ENCODE measurements around the gene PTPRT. TPM values are rescaled to one million over a fixed set of nuclear protein-coding genes. Genes with fewer than 3 reads are reported as not detected.

PTPRT gene
- total and polyA plus RNA-seq, 2 of the 13 experiments (the other 11 are each of a cell fraction or from before 2014, with no cell fraction given): under 0.01 to 0.09 TPM

- H3K4me2 ChIP-seq (ENCODE audit: low read depth, low read length): no peak overlapping the region
- no peaks in the 10 kb centered on the region for H4K20me1 ChIP-seq (ENCODE audit: insufficient read depth, low read length)
- no peak overlapping the region for H3K4me3 ChIP-seq (replicated peaks in 1 of 3; ENCODE audit: insufficient read depth in 1 of 3, low read depth in 2 of 3, low read length in 3 of 3)
- no TSS peak for BruUV-seq (replicated peaks)
- ATAC-seq: no peak
- 0% methylated on average over 3 of the region's 3 CpGs for WGBS (ENCODE audit: low lambda C conversion rate)
- CTCF ChIA-PET (ENCODE audit: low intra/inter-chr PET ratio, low total read pairs): no interaction called here
- no peak overlapping the region for H2AFZ ChIP-seq (ENCODE audit: low read length)
- no peaks in the 10 kb centered on the region for H3K36me3 ChIP-seq (replicated peaks in 1 of 2; ENCODE audit: control insufficient read depth in 1 of 2, insufficient read depth in 2 of 2, low read length in 2 of 2)
- H3K27ac ChIP-seq (ENCODE audit: extremely low read length, insufficient read depth, low read length): no peak overlapping the region
- H3K9me3 ChIP-seq (ENCODE audit: low read length): 0 out of 2 replicates have a peak, but pooled peaks cover 4% of the 10 kb centered on the region
- no peaks in the 10 kb centered on the region for H3K4me1 ChIP-seq (ENCODE audit: insufficient read depth, low read length)
- FAIRE-seq: no peak
- H3K9ac ChIP-seq (ENCODE audit: insufficient read depth, low read depth, low read length): no peak overlapping the region
- TF ChIP-seq CREB1 (IDR thresholded peaks at IDR 0.05): peak; percentile 90
- no peak for TF ChIP-seq CREB1 (CRISPR knock-in tag; IDR thresholded peaks at IDR 0.05)
- TF ChIP-seq, protein P1, sequence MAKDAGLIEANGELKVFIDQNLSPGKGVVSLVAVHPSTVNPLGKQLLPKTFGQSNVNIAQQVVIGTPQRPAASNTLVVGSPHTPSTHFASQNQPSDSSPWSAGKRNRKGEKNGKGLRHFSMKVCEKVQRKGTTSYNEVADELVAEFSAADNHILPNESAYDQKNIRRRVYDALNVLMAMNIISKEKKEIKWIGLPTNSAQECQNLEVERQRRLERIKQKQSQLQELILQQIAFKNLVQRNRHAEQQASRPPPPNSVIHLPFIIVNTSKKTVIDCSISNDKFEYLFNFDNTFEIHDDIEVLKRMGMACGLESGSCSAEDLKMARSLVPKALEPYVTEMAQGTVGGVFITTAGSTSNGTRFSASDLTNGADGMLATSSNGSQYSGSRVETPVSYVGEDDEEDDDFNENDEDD (CRISPR knock-in tag; IDR thresholded peaks at IDR 0.05; ENCODE audit: borderline replicate concordance): no peak
- no peak for DNase-seq (ENCODE audit: low spot score)
- intact Hi-C loops (cut with micrococcal nuclease; ENCODE audit: unreplicated experiment) (no loop called here), in situ Hi-C loops (cut with HindIII; ENCODE audit: extremely low pct_ligation_motif_present, low pct_unique_long_range_greater_than_20kb) (no loop called here)
- H3K27me3 ChIP-seq (ENCODE audit: control insufficient read depth in 1 of 2, insufficient read depth in 2 of 2, low read length in 2 of 2): no peaks in the 10 kb centered on the region
- H3K79me2 ChIP-seq (ENCODE audit: insufficient read depth, low read length): no peaks in the 10 kb centered on the region
- POLR2A ChIA-PET: no interaction called here
Observed at GRCh38 chr20:42594659-42595058, 595.0 kb downstream of the PTPRT start.

DNA sequence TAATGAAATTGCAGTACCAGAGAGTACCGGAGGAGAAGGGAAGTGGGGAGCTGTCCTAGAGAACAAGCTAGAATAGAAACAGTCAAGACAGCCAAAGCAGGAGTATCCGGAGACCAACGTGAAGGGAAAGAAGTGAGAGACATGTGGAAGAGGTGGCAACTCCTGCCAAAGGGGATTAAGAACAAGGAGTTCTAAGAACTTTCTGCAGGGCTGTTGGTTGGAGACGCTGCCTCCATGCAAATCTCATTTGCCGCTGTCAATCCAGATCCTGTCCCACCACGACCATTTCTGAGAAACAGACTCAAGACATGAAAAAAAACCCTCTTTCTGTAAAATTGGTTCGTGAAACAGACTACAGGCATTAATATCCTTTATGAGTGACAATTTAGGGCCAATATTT is 595.7 kb downstream of the PTPRT start:
- 15% methylated on average over 7 of the region's 7 CpGs for WGBS (ENCODE audit: low lambda C conversion rate)
- no peaks in the 10 kb centered on the region for H3K4me1 ChIP-seq (ENCODE audit: insufficient read depth, low read length)
- no peak overlapping the region for H3K4me2 ChIP-seq (ENCODE audit: low read depth, low read length)
- DNase-seq (ENCODE audit: low spot score) (no peak), ATAC-seq (no peak), FAIRE-seq (no peak)
- no peaks in the 10 kb centered on the region for H4K20me1 ChIP-seq (ENCODE audit: insufficient read depth, low read length)
- intact Hi-C loops (cut with micrococcal nuclease; ENCODE audit: unreplicated experiment) (no loop called here), in situ Hi-C loops (cut with HindIII; ENCODE audit: extremely low pct_ligation_motif_present, low pct_unique_long_range_greater_than_20kb) (no loop called here)
- no TSS peak for BruUV-seq (replicated peaks)
- H3K4me3 ChIP-seq (replicated peaks in 1 of 3; ENCODE audit: insufficient read depth in 1 of 3, low read depth in 2 of 3, low read length in 3 of 3): no peak overlapping the region
- H3K9me3 ChIP-seq (ENCODE audit: low read length): 0 out of 2 replicates have a peak, but pooled peaks cover 4% of the 10 kb centered on the region
- H3K79me2 ChIP-seq (ENCODE audit: insufficient read depth, low read length): no peaks in the 10 kb centered on the region
- TF ChIP-seq SMAD3 (CRISPR knock-in tag; IDR thresholded peaks at IDR 0.05): no peak
- no peak for TF ChIP-seq ZNF672 (CRISPR knock-in tag; IDR thresholded peaks at IDR 0.05)
- TF ChIP-seq KLF9 (CRISPR knock-in tag; IDR thresholded peaks at IDR 0.05; ENCODE audit: low read depth): no peak
- TF ChIP-seq ZNF12 (CRISPR knock-in tag; IDR thresholded peaks at IDR 0.05): no peak
- no peak for TF ChIP-seq ZNF350 (CRISPR knock-in tag; IDR thresholded peaks at IDR 0.05; ENCODE audit: borderline replicate concordance, low read depth)
- no peak for TF ChIP-seq ZNF10 (CRISPR knock-in tag; IDR thresholded peaks at IDR 0.05; ENCODE audit: borderline replicate concordance, low read depth)
- TF ChIP-seq SALL2 (CRISPR knock-in tag; IDR thresholded peaks at IDR 0.05): no peak
- no peak for TF ChIP-seq NFIB (CRISPR knock-in tag; IDR thresholded peaks at IDR 0.05; ENCODE audit: borderline replicate concordance)
- no peak for TF ChIP-seq ZNF772 (CRISPR knock-in tag; IDR thresholded peaks at IDR 0.05)
- no peak for TF ChIP-seq ZNF136 (CRISPR knock-in tag; IDR thresholded peaks at IDR 0.05; ENCODE audit: low read depth)
- no peak for TF ChIP-seq RELA (CRISPR knock-in tag; IDR thresholded peaks at IDR 0.05)
- no peak for TF ChIP-seq ZNF768 (CRISPR knock-in tag; IDR thresholded peaks at IDR 0.05)
- no peak for TF ChIP-seq ZNF546 (CRISPR knock-in tag; conservative IDR thresholded peaks at IDR 0.05)
- no peak for TF ChIP-seq SALL1 (CRISPR knock-in tag; IDR thresholded peaks at IDR 0.05)
- no peak for TF ChIP-seq ADNP (CRISPR knock-in tag; IDR thresholded peaks at IDR 0.05)
- H3K27ac ChIP-seq (ENCODE audit: extremely low read length, insufficient read depth, low read length): no peak overlapping the region
- ChIA-PET POLR2A (no interaction called here), CTCF (ENCODE audit: low intra/inter-chr PET ratio, low total read pairs) (no interaction called here)
- no peaks in the 10 kb centered on the region for H3K27me3 ChIP-seq (ENCODE audit: control insufficient read depth in 1 of 2, insufficient read depth in 2 of 2, low read length in 2 of 2)
- H3K9ac ChIP-seq (ENCODE audit: insufficient read depth, low read depth, low read length): no peak overlapping the region
- no peaks in the 10 kb centered on the region for H3K36me3 ChIP-seq (replicated peaks in 1 of 2; ENCODE audit: control insufficient read depth in 1 of 2, insufficient read depth in 2 of 2, low read length in 2 of 2)
- H2AFZ ChIP-seq (ENCODE audit: low read length): no peak overlapping the region
